Fibroblast of skin of left biceps (primary cell): ENCODE measurements around the gene FAM9A.

Source experiments
- DNase-seq, 2 experiments: peaks; one replicate each; pipeline ENCODE4 v3.0.0-alpha.2; 2013; ENCODE audit warnings: low read depth in 2 of 2

Gene FAM9A

GRCh38 chrX:8801041-8801599 is at the start of gene FAM9A:
Gene FAM9A, minus strand, starts transcription at chrX:8801383. Its CDS starts 1,212 bp downstream, at chrX:8800171.
- no peak for DNase-seq

GRCh38 chrX:8850478-8850877 is 49.3 kb upstream of the FAM9A start:
- no peak for DNase-seq

DNA sequence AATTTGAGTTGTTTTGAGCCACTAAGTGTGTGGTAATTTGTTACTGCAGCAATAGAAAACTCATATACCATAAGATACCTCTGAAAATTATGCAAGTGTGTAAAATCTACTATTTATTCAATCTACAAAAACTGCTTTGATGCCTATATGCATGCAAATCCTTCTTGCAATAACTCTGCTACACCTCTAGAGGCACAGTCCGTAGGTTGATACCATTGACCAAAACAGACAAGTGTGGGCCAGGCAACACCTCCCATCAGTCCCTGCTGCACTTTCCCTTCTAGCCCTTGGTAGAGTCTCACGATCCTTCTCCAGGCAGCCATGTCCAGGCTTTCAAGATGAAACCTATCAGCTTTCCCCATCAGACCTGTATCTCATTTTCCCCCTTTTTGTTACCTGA is 48.8 kb upstream of the FAM9A start:
- DNase-seq, result no peak

DNA sequence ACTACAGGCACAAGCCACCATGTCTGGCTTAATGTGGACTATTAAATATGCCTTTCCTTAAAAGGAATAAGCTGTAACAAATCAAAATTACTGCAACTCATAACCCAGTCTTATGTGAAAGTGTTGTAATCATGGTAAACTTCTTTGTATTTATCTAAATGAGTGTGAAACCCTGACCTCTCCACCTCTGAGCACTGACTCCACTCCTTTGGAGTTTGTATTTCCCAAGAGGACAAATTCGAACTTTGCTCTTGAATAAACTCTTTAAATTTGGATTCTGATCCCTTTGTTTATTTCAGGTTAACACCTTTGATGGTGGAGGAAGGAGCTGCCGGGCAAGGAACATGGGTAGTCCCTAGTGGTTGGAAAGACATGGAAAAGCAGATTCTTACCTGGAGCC is 48.3 kb upstream of the FAM9A start:
- no peak for DNase-seq

GRCh38 chrX:8848911-8849310 is 47.7 kb upstream of the FAM9A start:
- DNase-seq, result peak in 1 of 2 experiments; percentile 31

DNA sequence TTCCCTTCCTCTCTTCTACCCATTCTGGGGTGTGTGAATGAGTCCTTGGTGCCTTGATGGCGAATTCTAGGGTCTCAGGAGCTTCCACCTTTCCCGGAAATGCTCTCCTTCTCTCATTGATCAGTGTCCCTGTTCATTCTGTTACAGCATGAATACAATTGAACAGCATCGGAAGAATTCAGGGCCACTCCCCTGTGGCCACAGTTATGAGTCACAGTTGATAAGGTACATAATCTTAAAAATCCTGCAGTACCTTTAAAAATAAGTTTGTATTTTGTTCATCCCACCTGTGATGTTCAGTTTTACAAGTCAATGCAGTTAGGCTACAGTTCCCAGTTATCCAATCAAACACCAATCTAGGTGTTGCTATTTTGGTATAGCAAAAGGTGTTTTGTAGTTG is 47.3 kb upstream of the FAM9A start:
- no peak for DNase-seq

GRCh38 chrX:8847360-8847759 is 46.2 kb upstream of the FAM9A start:
- DNase-seq, result no peak

DNA sequence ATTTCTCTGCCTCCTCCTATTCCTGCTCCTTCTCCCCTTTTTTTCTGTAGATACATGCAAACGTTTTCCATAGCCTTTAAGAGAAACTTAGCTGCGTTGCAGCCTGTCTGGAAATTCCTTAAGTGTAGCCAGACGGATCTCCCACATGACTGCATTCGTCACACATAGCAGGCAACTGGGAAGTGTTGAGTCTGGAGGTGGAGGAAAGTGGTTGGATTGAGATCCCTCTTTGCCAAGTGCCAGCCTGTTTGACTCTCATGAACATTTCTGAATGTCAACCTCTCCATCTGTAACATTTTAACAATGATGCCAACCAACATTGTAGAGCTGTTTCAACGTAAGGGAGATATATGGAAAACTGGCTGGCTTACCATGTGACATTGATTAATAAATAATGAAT is 45.1 kb upstream of the FAM9A start:
- DNase-seq, result no peak

DNA sequence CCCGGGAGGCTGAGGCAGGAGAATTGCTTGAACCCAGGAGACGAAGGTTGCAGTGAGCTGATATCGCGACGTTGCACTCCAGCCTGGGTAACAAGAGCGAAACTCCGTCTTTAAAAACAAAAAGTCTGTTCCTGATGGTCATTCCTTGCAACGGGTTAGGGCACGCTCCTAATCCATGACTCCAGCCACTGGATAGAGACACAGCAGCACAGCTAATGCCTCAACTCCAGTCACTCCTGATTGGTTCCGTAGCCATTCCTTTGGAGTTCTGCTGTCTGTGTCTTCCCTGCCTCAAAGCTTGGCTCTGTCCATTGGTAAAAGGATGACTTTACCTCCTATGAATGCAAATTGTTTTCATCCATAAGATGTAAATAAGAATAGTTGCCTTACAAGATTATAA is 44.3 kb upstream of the FAM9A start:
- DNase-seq, result no peak

- no peak for DNase-seq
Observed at GRCh38 chrX:8845060-8845459, 43.9 kb upstream of the FAM9A start.

DNA sequence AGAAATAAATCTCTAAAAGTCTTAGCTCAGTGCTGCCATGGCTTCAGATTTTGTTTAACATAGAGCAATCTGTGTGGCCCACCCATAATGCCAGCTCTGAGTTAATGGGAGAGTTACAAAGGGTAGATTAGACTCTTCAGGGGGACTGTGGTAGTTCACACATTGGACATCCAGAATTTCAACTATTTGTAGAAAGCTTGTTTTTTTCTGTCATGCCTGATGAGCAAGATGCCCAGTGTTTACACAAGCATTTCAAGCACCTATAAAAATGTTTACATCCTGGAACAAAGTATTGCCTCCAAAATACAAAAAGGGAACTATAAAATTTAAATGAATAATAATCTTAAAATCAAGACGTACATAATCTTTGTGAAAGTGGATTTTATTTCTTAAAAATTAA is 43.0 kb upstream of the FAM9A start:
- no peak for DNase-seq

GRCh38 chrX:8841911-8842310 is 40.7 kb upstream of the FAM9A start:
- no peak for DNase-seq

GRCh38 chrX:8834392-8834791 is 33.2 kb upstream of the FAM9A start:
- no peak for DNase-seq

GRCh38 chrX:8832582-8833378 is 31.6 kb upstream of the FAM9A start:
- DNase-seq, result no peak

- no peak for DNase-seq
Observed at GRCh38 chrX:8823698-8824097, 22.5 kb upstream of the FAM9A start.

- no peak for DNase-seq
Observed at GRCh38 chrX:8822002-8822401, 20.8 kb upstream of the FAM9A start.

DNA sequence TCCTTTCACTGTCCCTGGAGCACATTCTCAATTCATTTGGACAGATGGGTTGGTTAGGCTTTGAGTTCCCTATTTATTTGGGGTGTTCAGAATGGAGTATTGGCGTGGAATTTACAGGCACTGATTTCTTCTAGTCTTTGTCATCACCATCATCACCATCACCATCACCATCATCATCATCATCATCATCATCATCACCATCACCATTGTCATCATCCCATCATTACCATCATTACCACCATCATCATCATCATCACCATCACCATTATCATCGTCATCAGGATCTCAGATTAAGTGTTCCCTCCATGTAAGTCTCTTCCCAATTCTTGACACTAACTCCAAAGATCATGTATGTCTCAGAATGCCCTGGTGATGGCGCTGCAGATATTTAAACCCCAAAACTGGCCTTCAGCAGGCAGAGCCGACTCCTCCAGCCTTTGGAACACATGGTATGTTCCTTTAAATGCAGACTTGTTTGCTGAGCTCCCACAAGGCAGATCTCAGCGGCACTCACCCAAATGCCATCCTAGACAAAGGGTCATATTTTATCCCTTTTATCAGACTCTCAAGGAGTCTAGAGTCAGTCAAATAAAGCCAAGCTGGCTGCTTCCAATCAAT is 19.8 kb upstream of the FAM9A start:
- DNase-seq, result no peak

DNA sequence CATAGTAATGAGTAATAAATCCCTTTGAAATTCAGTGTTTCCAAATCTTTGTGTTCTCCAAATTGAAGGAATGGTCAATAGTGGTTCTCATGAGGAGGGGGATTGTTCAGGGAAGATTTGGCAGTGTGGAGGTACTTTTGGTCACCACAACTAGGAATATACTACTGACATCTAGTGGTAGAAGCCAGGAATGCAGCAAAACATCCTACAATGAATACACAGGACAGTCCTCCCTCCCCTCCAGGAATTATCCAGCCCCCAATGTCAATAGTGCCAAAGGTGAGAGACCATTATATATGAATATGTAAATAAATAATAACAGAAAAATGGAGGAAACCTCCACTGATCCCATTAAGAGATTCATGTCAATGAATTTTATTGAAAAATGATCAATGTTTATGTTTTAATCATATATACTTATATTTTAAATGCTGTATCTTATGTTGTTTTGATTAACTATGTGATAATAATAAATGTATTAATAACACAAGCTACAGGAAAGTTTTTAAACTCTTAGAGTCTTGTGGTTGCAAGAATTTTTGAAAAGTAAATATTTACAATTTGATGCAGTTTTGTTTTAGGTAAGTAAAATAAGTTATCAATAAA is 14.4 kb upstream of the FAM9A start:
- DNase-seq, result no peak

GRCh38 chrX:8813036-8813435 is 11.9 kb upstream of the FAM9A start:
- DNase-seq, result no peak

- no peak for DNase-seq
Observed at GRCh38 chrX:8811611-8812010, 10.4 kb upstream of the FAM9A start.

GRCh38 chrX:8808661-8809060 is 7.5 kb upstream of the FAM9A start:
- DNase-seq, result no peak

- no peak for DNase-seq
Observed at GRCh38 chrX:8805974-8806373, 4.8 kb upstream of the FAM9A start.

DNA sequence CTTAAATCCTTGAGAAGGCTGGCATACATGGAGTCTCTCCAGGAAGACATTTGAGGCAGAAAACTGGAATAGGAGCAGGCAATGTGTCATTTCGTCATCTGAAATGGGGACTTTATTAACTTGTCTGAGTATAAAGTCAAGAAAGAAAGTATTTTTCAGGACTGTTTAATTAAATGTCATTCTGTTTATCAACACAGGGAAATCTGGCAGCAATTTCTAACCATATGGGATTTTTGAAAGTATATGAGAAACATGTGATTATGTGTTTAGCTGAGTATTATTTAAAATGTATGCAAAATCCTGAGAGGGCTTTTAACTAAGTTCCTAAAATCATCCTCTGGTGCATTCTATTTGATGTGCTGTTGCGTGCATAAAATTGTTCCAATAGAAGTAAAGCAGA is 3.9 kb upstream of the FAM9A start:
- no peak for DNase-seq
